Left forelimb (tissue), 1 donor: ENCODE data around the gene CFAP157.
A peak's percentile ranks its signal among the peaks of the same experiment; 100 is the strongest.

Experiments used
- DNase-seq: peaks from one replicate; pipeline ENCODE4 v3.0.0-alpha.2; 2018; ENCODE audit warnings: low spot score

The CFAP157 gene

DNA sequence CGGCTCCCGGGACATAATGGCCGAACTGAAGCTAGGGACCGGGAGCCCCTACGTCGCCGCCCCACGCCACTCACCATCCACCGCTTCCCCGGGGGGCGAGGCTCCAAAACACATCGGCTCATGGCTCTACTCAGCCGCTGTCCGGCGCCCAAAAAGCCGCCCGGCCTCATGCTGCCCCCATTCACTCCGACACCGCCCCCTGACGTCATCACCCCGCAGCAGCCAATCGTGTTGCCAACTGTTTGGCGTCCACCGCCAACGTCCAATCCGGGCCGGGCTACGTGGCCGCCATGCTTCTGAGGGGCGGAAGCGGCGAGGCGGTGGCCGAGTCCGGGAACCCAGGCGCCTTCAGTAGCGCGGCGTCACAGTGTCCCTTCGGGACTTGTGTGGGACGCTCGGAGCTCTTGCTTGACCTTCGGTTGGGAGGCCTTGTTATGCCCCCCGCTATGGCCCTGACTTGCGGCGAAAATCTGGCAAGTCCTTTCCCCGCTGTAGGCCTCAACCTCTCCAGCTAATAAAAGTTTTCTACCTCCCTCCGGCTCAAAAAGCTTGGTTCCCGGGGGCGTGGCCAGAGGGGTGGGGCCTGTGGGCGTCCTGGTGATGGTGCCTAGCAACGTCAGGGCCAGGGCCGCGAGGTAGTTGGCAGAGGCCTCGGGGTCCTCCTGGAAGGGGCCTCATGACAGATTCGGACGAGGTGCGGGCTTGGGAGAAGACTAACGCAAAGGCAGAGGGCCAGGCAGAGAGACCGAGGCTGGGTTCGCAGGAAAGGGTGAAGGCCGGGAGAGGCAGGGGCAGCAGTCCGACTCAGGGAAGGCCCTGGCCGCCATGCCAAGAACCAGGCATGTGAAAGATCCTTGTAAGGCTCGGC lies 8.9 kb downstream of the CFAP157 start, which contains the start of the genes PTRH1 and TTC16:
PTRH1 (minus strand) TSS at position 194 of the 868 bp plus-strand sequence; CDS start at position 170, 24 bp downstream.
TTC16 (plus strand) TSS at position 610 of the 868 bp plus-strand sequence; CDS start at position 677, 67 bp downstream.
- DNase-seq: peak; percentile 99

DNA sequence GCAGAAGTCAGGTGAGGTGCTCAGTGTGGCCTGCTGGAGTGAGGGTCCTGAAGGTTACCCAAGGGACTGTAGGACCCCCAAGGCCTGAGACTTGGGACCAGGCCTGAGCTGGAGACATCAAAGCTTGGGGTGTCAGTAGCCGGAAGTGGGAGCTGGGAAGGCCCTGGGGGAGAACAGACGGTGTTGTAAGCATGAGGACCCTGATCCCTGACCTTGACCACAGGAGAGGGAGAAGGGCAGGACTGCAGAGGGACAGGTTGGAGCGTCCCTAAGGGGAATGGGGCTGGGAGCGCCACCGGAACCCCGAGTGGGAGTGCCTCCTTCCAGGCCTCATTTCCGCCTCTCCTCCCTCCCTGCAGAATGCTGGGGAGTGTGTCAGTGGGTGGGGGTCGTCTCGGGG lies 9.6 kb downstream of the CFAP157 start:
- DNase-seq: no peak

DNA sequence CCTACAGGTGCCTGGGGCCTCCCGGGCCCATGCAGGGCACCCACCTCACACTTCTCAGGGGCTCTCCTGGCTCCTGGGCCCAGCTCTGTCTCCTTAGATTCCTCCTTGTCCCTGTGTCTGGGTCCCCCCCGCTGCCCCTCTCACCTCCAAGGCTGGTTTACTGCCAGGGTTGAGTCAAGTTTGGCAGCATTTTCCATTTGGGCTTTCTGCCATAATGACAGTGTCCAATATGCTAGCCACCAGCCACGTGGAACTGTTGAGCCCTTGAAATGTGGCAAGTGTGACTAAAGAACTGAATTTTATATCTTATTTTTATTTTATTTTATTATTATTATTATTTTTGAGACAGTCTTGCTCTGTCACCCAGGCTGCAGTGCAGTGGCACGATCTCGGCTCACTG lies 11.0 kb downstream of the CFAP157 start:
- no peak for DNase-seq

DNA sequence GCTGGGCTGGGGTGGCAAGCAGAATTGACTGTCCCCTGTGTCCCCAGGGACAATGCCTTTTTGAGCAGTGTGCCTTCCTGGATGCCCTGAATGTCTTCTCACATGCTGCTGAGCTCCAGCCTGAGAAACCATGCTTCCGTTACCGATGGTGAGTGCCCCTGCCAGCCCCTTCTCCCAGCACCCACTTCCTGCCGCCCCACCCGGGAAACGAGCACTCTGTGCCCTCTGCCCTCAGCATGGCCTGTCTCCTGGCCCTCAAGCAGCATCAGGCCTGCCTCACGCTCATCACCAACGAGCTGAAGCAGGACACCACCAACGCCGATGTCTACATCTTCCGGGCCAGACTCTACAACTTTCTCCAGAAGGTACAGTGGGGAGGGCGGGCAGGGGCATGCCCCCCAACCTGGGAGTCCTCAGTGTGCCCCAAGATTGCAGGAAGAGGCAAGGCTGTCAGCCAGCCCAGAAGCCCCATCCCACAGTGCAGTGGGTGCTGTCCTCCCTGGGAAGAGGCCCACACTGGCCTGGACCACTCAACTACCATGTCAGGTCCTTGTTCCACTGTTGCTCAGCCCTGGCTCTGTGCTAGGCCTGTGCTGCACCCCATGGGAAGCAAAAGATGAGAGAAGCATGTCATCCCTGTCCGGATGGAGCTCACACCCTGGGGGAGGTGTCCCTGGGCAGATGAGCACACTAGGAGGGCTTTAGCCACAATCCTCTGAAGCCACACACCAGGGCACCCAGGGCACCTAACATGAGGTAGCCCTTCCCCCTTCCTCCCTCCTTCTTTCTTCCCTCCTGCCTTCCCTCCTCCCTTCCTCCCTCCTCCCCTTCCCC lies 13.5 kb downstream of the CFAP157 start:
- no peak for DNase-seq

DNA sequence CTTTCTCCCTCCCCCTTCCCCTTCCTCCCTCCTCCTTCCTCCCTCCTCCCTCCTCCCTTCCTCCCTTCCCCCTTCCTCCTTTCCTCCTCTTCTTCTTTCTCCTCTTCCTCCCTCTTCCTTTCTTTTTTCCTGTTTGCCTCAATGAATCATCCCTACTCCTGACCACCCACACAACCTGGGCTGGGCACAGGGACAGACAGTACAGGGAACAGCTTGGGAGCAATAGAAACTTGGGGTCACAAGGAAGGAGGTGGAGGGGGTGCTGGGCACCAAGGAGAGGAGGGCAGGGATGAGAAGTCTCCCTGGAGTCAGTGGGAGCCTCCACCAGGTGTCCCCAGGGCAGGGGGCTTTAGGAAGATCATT lies 14.1 kb downstream of the CFAP157 start:
- no peak for DNase-seq

DNA sequence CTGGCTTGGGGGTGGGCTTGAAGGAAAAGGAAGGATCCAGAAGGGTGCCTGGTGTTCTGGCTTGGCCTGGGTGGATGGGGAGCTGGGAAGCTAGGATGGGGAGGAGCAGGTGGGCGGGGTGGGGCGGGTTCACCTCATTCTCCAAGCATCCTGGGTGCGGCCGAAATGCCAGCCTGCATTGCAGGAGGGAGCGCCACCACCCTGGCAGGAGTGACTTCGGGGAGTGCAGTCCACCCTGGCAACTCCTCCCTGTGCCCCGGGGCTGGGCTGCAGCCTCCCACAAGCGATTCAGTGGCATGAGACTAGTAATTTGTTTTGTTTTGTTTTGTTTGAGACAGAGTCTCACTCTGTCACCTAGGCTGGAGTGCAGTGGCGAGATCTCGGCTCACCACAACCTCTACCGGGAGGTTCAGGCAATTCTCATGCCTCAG lies 14.6 kb downstream of the CFAP157 start:
- no peak for DNase-seq

DNA sequence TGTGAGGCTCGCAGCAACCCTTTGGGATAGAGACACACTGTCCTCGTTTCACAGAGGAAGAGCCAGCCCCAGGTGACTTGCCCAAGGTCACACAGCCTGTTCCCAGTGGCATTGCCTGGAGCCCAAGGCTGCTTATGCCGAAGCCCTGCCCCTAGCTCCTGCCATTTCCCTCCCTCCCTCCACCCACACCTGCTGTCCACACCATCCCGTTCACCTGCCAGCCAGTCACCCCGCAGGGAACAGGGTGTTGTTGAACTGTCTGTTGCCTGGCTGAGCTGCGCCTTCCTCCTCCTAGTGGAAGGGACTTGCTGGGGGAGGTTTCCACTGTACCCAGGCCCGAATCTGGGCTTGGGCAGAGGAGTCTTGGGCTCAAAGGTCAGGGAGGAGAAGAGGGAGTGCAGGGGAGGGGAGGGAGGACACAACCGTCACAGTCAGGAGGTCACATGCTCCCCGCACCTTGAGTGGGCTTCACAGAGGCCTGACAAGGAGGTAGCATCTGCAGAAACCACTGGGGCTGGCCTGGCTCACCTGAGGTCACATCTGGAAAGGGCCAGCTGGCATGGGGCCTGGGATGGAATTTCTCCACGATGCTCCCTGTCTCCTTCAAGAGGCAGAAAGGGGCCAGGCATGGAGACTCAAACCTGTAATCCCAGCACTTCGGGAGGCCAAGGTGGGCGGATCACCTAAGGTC lies 15.4 kb downstream of the CFAP157 start:
- DNase-seq: no peak

DNA sequence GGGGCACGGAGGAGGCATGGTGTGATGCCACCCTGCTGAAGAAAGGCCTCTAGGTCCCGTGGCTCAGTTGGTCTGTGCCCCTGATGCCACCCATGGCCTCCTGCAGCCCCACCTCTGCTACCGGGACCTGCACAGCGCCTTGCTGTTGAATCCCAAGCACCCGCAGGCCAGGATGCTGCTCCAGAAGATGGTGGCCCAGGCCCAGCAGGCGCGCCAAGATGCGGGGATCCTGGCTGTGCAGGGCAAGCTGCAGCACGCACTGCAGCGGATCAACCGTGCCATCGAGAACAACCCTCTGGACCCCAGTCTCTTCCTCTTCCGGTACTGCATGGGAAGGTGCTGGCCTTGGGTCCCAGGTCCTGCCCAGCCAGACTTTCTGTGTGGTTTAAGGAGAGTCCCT lies 16.2 kb downstream of the CFAP157 start:
- DNase-seq: no peak

DNA sequence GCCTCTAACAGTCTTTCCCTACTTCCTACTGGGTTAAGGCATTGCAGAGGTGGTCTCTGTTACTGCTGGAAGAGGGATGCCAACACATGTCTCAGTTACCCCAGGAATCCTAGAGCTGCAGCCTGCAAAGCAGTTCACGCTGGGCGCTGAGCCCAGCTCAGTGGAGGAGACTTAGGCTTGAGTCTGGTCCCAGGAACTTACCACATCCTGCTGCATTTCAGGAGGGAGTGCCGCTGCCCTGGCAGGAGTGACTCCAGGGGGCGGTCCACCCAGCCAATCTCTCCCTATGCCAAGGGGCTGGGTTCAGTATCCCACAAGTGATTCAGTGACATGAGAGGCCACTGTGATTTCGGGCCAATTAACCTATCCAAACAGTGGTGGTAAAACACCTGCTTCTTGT lies 16.7 kb downstream of the CFAP157 start:
- DNase-seq: no peak

DNA sequence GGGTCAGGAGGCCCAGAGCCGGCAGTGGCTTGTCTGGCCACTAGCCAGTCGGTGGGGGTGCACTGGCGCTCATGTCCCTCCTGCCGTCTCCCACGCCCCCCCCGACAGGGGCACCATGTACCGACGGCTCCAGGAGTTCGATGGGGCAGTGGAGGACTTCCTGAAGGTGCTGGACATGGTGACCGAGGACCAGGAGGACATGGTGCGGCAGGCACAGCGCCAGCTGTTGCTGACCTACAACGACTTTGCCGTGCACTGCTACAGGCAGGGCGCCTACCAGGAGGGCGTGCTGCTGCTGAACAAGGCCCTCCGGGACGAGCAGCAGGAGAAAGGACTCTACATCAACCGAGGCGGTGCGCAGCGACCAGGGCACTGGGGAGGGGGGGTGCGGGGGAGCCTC lies 17.2 kb downstream of the CFAP157 start:
- DNase-seq: no peak

DNA sequence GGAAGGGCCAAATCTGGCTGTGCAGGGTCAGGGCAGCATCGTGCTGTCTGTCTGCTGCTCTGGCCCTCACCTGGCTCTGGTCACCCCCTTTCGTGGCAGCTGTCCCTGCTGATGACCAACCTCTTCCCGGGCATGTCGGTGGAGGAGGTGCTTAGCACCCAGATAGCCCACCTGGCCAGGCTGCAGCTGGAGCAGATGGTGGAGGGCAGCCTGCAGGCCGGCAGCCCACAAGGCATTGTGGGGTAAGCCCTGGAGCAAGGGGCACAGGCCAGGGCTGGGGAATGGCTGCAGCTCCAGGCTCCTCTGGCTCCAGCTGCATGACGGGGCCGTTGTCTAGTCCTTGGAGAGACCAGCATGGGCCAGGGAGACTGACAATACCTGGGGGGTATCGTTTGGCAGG lies 20.1 kb downstream of the CFAP157 start:
- no peak for DNase-seq

DNA sequence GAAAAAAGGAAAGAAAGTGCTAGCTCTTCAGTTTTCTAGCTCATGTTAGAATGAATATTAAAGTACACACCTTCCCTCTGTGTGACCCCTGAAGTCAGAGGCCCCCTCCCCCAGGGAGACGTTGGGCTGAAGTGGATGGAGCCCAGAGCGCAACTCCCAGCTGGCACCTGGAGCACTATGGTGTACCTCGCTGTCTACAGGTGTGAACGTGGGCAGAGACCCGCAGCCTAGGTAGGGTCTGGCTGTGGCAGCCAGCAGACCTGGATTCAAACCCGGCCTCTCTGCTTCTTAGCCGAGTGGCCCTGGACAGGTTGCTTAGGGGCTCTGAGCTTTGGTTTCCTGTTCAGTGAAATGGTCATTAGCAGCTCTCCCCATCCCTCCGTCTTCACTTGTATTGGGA lies 22.0 kb downstream of the CFAP157 start:
- DNase-seq: no peak

DNA sequence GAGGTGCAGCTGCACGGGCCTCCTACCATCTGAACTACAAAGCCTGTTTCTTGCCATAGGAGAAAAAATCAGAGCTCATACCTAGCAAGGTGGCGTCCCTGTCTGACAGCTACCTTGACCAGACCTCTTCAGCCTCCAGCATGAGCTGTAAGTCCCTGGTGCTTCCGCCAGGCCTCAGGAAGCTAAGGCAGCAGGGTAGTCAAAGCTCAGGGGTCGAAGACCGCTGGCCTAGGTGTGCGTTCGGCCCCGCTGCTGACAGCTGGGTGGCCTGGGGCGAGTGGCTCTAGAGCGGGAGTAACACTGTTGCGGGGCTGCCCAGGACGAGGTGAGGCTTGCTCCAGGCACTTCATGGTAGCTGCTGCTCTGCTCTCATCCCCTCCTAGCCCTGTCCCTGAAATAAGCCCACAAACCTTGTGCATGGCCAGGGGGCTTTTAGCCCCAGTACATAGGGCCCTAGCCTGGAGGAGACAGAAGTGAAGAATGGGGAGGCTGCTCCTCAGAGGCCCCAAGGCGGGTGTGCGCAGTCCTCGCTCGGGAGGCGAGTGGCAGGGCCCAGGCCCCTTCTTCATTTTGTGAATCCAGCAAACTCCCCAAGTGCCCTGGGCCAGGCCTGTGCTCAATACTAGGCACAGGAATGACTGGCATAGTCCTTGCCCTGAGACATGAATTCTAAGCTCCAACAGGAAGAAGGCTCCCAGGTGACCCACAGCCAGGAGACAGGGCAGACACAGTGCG lies 22.9 kb downstream of the CFAP157 start:
- no peak for DNase-seq

DNA sequence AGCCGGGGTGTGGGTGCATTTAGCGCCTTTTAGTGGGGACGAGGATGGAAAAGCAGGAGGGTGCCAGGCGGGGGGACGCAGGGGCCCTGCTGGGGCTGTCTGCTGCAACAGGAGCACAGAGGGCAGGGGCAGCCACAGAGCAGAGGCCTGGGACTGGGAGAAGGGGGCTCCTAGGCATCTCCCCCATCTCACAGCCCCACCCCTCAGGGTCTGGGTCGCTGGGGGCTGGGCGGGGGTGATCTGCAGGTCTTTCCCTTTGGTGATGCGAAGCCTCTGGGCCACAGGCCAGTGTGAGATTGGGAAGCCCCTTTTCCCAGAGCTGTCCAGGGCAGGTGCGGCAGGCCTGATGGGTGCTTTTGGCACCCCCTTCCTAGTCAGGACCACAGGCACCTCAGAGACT lies 23.5 kb downstream of the CFAP157 start:
- DNase-seq: no peak

DNA sequence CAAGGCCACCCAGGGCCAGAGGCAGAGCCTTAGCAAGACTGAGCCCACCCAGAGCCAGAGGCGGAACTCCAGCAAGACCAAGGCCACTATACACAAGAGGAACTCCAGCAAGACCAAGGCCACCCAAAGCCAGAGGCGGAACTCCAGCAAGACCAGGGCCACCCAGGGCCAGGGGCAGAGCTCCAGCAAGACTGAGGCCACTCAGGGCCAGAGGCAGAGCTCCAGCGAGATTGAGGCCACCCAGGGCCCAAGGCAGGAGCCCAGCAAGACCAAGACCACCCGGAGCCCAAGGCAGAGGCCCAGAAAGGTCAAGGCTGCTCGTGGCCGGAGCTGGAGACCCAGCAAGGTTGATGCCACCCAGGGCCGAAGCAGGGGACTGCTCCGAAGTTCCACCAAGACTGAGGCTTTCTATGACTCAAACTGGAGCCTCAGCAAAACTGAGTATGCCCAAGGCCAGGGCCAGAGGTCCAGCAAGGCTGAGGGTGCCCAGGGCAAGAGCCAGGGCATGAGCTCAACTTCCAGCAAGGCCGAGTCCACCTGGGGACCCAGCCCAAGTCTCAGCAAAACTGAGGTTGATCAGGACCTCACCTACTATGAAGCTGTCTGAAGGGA lies 24.1 kb downstream of the CFAP157 start:
- no peak for DNase-seq

DNA sequence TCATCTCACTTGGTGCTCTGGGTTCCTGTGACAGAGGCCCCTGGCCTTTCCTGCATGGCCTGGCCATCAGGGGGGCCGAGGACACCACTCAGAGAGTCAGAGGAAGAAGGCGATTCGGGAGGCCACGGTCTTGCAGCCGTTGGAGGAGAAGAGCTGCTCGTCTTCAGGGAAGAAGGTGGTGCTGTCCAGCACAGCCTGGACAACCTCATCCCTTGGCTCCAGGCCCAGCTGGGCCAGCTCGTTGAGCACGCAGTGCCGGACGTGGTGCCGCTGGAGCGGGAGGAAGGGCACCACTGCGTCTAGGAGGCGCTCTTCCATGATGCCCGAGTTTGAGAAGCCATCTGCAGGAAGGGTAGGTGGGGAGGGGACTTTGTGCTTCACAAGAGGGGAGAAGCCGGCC lies 25.1 kb downstream of the CFAP157 start:
- DNase-seq: no peak

DNA sequence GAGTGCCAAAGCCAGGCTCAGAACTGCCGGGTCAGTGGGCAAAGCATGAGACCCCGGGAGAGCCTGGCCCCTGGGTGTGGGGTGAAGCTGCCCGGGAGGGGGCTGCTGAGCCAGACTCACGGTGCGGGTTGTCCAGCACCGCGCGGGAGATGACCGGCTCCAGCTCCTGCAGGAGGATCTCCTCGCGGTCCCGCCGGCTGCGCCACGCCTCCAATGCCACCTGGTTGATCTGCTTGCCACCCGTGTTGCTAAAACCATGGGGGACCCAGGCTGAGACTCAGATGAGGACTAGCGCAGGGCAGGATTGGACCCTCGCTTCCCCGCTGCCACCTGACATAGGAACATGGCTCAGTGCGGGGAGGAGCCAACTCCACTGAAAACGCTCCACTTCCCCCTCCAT lies 25.7 kb downstream of the CFAP157 start:
- no peak for DNase-seq

DNA sequence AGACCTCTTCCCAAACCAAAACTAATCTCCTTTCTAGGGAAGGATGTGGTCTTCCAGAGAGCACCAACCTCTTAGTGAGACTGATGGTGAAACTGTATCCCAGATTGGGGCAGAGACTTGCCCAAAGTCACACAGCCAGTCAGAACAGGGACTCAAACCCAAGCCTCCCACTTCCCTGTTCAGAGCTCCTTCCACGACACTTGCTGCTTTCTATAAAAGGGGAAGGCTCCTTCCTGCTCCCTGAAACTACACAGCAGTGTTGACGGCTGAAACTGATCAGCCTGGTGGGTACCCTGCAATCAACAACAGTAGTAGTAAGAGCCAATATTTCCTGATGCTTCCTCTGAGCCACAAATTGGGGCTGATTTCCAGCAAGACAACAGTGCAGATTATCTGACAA lies 26.8 kb downstream of the CFAP157 start:
- DNase-seq: no peak

DNA sequence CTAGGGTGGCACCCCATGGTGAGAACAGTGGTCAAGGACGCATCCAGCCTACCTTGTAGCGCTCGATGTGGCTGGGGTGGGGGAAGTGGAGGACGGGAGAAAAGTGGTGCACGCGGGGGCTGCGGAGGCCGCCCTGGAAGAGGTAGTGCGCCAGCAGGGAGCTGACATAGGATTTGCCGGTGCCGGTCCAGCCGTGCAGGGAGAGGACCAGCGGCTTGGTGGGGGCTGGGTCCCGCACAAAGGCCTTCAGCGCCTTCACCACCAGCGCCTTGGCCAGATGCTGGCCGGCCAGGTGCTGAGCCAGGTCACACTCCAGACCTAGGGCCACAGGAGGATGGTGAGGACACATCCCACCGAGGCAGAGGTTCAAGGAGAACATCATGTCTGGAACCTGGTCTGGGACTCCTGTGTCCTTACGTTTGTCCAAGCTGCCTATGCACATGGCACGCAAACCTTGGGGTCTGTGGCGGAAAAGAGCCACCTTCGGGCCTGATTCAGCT lies 27.5 kb downstream of the CFAP157 start:
- no peak for DNase-seq

DNA sequence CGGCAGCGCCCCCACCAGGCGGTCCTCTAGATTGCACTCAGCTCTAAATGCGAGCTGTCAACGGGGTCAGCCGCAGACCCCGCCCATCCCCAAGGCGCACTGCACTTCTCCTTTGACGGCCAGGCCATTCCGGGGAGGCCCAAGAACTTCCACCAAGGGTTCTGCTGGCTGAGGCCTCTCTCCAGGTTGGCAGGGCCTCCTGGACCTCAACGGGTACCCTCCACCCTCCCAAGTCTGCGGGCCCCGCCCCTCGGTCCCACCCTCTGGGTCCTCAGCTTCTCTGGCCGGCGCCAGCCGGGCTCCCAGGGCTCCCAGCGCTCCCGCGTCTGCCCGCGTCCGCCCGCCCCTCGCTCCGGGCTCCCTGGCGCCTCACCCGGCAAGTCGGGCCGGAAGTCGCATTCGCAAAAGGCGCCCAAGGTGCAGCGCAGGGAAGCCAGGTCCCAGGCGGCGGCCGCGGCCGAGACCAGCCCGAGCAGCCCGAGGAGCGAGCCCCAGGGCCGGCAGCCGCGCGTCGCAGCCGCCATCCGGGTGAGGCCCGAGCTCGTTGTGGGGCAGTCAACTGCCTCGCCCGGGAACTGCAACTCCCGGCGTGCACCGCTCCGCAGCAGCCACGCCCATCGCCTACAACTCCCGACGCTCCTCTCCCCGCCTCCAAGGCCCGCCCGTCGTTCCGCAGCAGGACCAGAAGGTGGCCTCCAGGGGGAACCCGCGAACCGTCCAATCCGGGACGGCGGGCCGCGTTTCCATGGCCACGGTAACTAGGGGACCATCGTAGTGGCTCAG lies 28.1 kb downstream of the CFAP157 start, which contains the start of gene TOR2A:
TOR2A (minus strand) TSS at position 548 of the 783 bp plus-strand sequence; CDS start at position 524, 24 bp downstream.
- DNase-seq: peak; percentile 98
